ENCODE results near the gene GALNT18. TPM values are rescaled to one million over a fixed set of nuclear protein-coding genes. Genes with fewer than 3 reads are reported as not detected.

Gene GALNT18
- total RNA-seq, 1 experiment from 2014 or later, result 14.1 TPM

GRCh38 chr11:11430431-11430830, 191.4 kb downstream of the GALNT18 start:
- no peak for TF ChIP-seq CTCF (IDR thresholded peaks at IDR 0.05; ENCODE audit: unreplicated experiment)
- ChIA-PET CTCF (interaction anchor here (0.9 to 1.2 kb wide), 2 partner anchors 9 to 14 kb away, joined by 3 to 4 read pairs; no protein-coding TSS in a partner anchor), POLR2A (no interaction called here)
- DNase-seq (ENCODE audit: unreplicated experiment), result peak; percentile 11
- Mint-ChIP-seq H3K36me3 (ENCODE audit: insufficient read depth, unreplicated experiment) (peaks cover 6% of the 10 kb centered on the region), H3K4me3 (ENCODE audit: unreplicated experiment) (no peak overlapping the region), H3K27ac (ENCODE audit: low read depth, unreplicated experiment) (no peak overlapping the region), H3K9me3 (ENCODE audit: unreplicated experiment) (no peaks in the 10 kb centered on the region), H3K4me1 (ENCODE audit: insufficient read depth, unreplicated experiment) (peaks cover 34% of the 10 kb centered on the region), H3K27me3 (ENCODE audit: insufficient read depth, unreplicated experiment) (no peaks in the 10 kb centered on the region)
- intact Hi-C loops (cut with micrococcal nuclease), result no loop called here
- BruUV-seq (replicated peaks), result no TSS peak

- Mint-ChIP-seq H3K4me1 (ENCODE audit: insufficient read depth, unreplicated experiment) (peaks cover 38% of the 10 kb centered on the region), H3K9me3 (ENCODE audit: unreplicated experiment) (no peaks in the 10 kb centered on the region), H3K4me3 (ENCODE audit: unreplicated experiment) (no peak overlapping the region), H3K27ac (ENCODE audit: low read depth, unreplicated experiment) (peak overlapping the region; percentile 47), H3K36me3 (ENCODE audit: insufficient read depth, unreplicated experiment) (peaks cover 6% of the 10 kb centered on the region), H3K27me3 (ENCODE audit: insufficient read depth, unreplicated experiment) (no peaks in the 10 kb centered on the region)
- DNase-seq (ENCODE audit: unreplicated experiment), result no peak
- TF ChIP-seq CTCF (IDR thresholded peaks at IDR 0.05; ENCODE audit: unreplicated experiment), result no peak
- intact Hi-C loops (cut with micrococcal nuclease), result no loop called here
- no TSS peak for BruUV-seq (replicated peaks)
- POLR2A ChIA-PET, result no interaction called here
- CTCF ChIA-PET, result interaction anchor here (0.5 to 0.6 kb wide), 2 partner anchors 19 to 522 kb away, joined by 3 read pairs; no protein-coding TSS in a partner anchor
These were observed 193.1 kb downstream of the GALNT18 start for GRCh38 chr11:11428714-11429113.

GRCh38 chr11:11427542-11427941, 194.3 kb downstream of the GALNT18 start:
- CTCF ChIA-PET, result no interaction called here
- BruUV-seq (replicated peaks), result no TSS peak
- no peak for DNase-seq (ENCODE audit: unreplicated experiment)
- H3K27ac Mint-ChIP-seq (ENCODE audit: low read depth, unreplicated experiment), result no peak overlapping the region
- POLR2A ChIA-PET, result interaction anchor here (1.0 kb wide), 1 partner anchor 619 kb away, joined by 3 read pairs; the partner anchor contains the start of gene EIF4G2
- no peak for TF ChIP-seq CTCF (IDR thresholded peaks at IDR 0.05; ENCODE audit: unreplicated experiment)
- peaks cover 46% of the 10 kb centered on the region for H3K4me1 Mint-ChIP-seq (ENCODE audit: insufficient read depth, unreplicated experiment)
- no peak overlapping the region for H3K4me3 Mint-ChIP-seq (ENCODE audit: unreplicated experiment)
- H3K9me3 Mint-ChIP-seq (ENCODE audit: unreplicated experiment), result no peaks in the 10 kb centered on the region
- H3K27me3 Mint-ChIP-seq (ENCODE audit: insufficient read depth, unreplicated experiment), result no peaks in the 10 kb centered on the region
- H3K36me3 Mint-ChIP-seq (ENCODE audit: insufficient read depth, unreplicated experiment), result peaks cover 6% of the 10 kb centered on the region
- intact Hi-C loops (cut with micrococcal nuclease), result no loop called here

- Mint-ChIP-seq H3K27me3 (ENCODE audit: insufficient read depth, unreplicated experiment) (no peaks in the 10 kb centered on the region), H3K27ac (ENCODE audit: low read depth, unreplicated experiment) (peak overlapping the region; percentile 67), H3K36me3 (ENCODE audit: insufficient read depth, unreplicated experiment) (peaks cover 6% of the 10 kb centered on the region), H3K4me3 (ENCODE audit: unreplicated experiment) (no peak overlapping the region), H3K9me3 (ENCODE audit: unreplicated experiment) (no peaks in the 10 kb centered on the region), H3K4me1 (ENCODE audit: insufficient read depth, unreplicated experiment) (peaks cover 46% of the 10 kb centered on the region)
- no peak for DNase-seq (ENCODE audit: unreplicated experiment)
- ChIA-PET CTCF (no interaction called here), POLR2A (interaction anchor here (1.0 kb wide), 1 partner anchor 618 kb away, joined by 3 read pairs; the partner anchor contains the start of gene EIF4G2)
- intact Hi-C loops (cut with micrococcal nuclease), result no loop called here
- no TSS peak for BruUV-seq (replicated peaks)
- no peak for TF ChIP-seq CTCF (IDR thresholded peaks at IDR 0.05; ENCODE audit: unreplicated experiment)
These were observed 194.7 kb downstream of the GALNT18 start for GRCh38 chr11:11427140-11427539.

Measured in MCF 10A (cell line).